NCI-H69 (cell line): ENCODE data around the gene NPR3.

ENCODE experiments used
- DNase-seq: peaks from one replicate; lab custom pipeline; 2025; lab: John Stamatoyannopoulos, UW

NPR3 gene

GRCh38 chr5:32710550-32711361 lies at the start of gene NPR3:
NPR3 (plus strand) TSS chr5:32711321; CDS start chr5:32711777, 456 bp downstream.
- peak; percentile 23 for DNase-seq

GRCh38 chr5:32664523-32664922 lies 46.6 kb upstream of the NPR3 start:
- no peak for DNase-seq

GRCh38 chr5:32668552-32668951 lies 42.6 kb upstream of the NPR3 start:
- no peak for DNase-seq

GRCh38 chr5:32673272-32673671 lies 37.8 kb upstream of the NPR3 start:
- no peak for DNase-seq

GRCh38 chr5:32677023-32677422 lies 34.1 kb upstream of the NPR3 start:
- no peak for DNase-seq

GRCh38 chr5:32678472-32678871 lies 32.6 kb upstream of the NPR3 start:
- no peak for DNase-seq

- no peak for DNase-seq
Measured at GRCh38 chr5:32679218-32679617, 31.9 kb upstream of the NPR3 start.

- DNase-seq: peak; percentile 8
Measured at GRCh38 chr5:32680183-32680582, 30.9 kb upstream of the NPR3 start.

GRCh38 chr5:32683125-32683524 lies 28.0 kb upstream of the NPR3 start:
- DNase-seq: no peak

- no peak for DNase-seq
Measured at GRCh38 chr5:32684260-32684659, 26.9 kb upstream of the NPR3 start.

- no peak for DNase-seq
Measured at GRCh38 chr5:32686799-32687498, 24.2 kb upstream of the NPR3 start.

- peak; percentile 5 for DNase-seq
Measured at GRCh38 chr5:32687499-32687831, 23.7 kb upstream of the NPR3 start.

GRCh38 chr5:32690153-32690552 lies 21.0 kb upstream of the NPR3 start:
- no peak for DNase-seq

GRCh38 chr5:32690666-32691065 lies 20.5 kb upstream of the NPR3 start:
- DNase-seq: no peak

- DNase-seq: no peak
Measured at GRCh38 chr5:32692036-32692746, 18.9 kb upstream of the NPR3 start.

GRCh38 chr5:32703957-32704356 lies 7.2 kb upstream of the NPR3 start:
- DNase-seq: no peak

- DNase-seq: peak; percentile 43
Measured at GRCh38 chr5:32707418-32707997, 3.6 kb upstream of the NPR3 start.

- no peak for DNase-seq
Measured at GRCh38 chr5:32708949-32709348, 2.2 kb upstream of the NPR3 start.

- peak; percentile 69 for DNase-seq
Measured at GRCh38 chr5:32709750-32710549, 1.2 kb upstream of the NPR3 start.

GRCh38 chr5:32711362-32711680 lies 200 bp downstream of the NPR3 start:
- no peak for DNase-seq

GRCh38 chr5:32711681-32712480 lies 760 bp downstream of the NPR3 start:
- DNase-seq: peak; percentile 10
